ENCODE results near the gene PIK3C2G. TPM values are rescaled to one million over a fixed set of nuclear protein-coding genes. Genes with fewer than 3 reads are reported as not detected.

PIK3C2G gene
- total and polyA plus RNA-seq, 4 donors = 4.9 to 40.1 (median 19.4) TPM

GRCh38 chr12:18355429-18355828 lies 94.1 kb downstream of the PIK3C2G start:
- Histone ChIP-seq H3K27ac (ENCODE audit: low read depth in 1 of 2, low read length in 2 of 2) (no peak overlapping the region), H3K4me1 (ENCODE audit: control insufficient read depth in 4 of 4, insufficient read depth in 4 of 4, low read length in 3 of 4) (no peaks in the 10 kb centered on the region), H3K36me3 (ENCODE audit: control insufficient read depth in 4 of 4, insufficient read depth in 3 of 4, low read depth in 1 of 4, low read length in 3 of 4) (peaks cover 0 to 11% (median 3%) of the 10 kb centered on the region in 4 donors), H3K9me3 (ENCODE audit: control insufficient read depth in 4 of 4, low read length in 3 of 4) (no peaks in the 10 kb centered on the region), H3K27me3 (ENCODE audit: control insufficient read depth in 4 of 4, insufficient read depth in 4 of 4, low read length in 3 of 4) (no peaks in the 10 kb centered on the region), H3K9ac (ENCODE audit: low read depth in 1 of 2, low read length in 2 of 2) (no peak overlapping the region), H3K4me3 (ENCODE audit: low read depth in 1 of 3, low read length in 3 of 3) (no peak overlapping the region)
- no peak for DNase-seq (ENCODE audit: low spot score)
- 94% methylated on average over 5 of the region's 5 CpGs for WGBS
- TF ChIP-seq YY1 (IDR thresholded peaks at IDR 0.05) (no peak), TAF1 (conservative IDR thresholded peaks at IDR 0.05) (no peak), RXRA (IDR thresholded peaks at IDR 0.05) (no peak), CTCF (IDR thresholded peaks at IDR 0.05; ENCODE audit: low read depth, low read length, missing input control) (no peak), REST (IDR thresholded peaks at IDR 0.05) (no peak), HNF4A (conservative IDR thresholded peaks at IDR 0.05) (no peak), EGR1 (IDR thresholded peaks at IDR 0.05; ENCODE audit: low read depth in 2 of 2) (no peak), FOXA1 (IDR thresholded peaks at IDR 0.05) (no peak), RAD21 (IDR thresholded peaks at IDR 0.05) (no peak), MAX (IDR thresholded peaks at IDR 0.05) (no peak), FOXA2 (IDR thresholded peaks at IDR 0.05) (no peak), ATF3 (IDR thresholded peaks at IDR 0.05) (no peak), GABPA (IDR thresholded peaks at IDR 0.05 in 1 of 2, conservative IDR thresholded peaks at IDR 0.05 in 1 of 2) (no peak), HNF4G (IDR thresholded peaks at IDR 0.05) (no peak), NR2F2 (IDR thresholded peaks at IDR 0.05) (no peak), SP1 (IDR thresholded peaks at IDR 0.05) (no peak), ZBTB33 (IDR thresholded peaks at IDR 0.05) (no peak), JUND (IDR thresholded peaks at IDR 0.05) (no peak)
